ENCODE measurements around the gene RAB2B. TPM values are rescaled to one million over a fixed set of nuclear protein-coding genes. Genes with fewer than 3 reads are reported as not detected.

The RAB2B gene
- polyA plus RNA-seq, 1 of the 3 experiments (the other 2 are of a cell fraction) = 24.4 TPM

DNA sequence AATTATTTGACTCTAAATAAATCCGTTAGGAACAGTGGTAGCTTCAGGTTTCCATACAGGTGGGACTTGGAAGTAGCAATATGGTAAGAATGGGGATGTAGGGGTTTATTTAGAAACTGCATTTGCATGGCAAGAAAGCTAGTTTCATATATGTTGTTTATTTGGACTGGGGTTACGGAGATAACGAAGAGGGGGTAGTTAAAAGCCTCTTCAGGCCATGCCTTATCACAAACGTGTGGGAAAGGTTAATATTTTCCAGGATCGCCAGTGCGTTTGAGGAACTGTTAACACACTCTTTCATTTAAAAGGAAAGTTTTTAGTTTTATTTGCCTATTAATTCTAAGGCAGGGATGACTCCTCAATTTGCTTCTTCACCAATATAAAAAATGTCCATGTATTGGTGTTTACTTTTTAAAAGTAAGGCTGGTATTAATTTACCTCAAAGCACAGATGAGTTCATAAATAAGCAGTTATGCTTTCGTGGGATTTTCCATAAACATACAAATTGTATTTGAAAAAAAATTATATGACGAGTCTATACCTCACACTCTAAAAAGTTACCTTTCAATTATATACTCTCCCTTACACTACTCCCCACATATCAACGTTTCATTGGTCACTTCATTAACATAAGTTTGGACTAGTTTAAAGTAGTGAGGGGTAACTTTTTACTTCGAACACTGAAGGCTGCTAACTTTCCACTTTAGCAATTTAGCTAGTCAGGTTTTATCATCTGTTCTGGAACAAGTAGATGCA, 814 bp downstream of the RAB2B start (continued):
- TF ChIP-seq, protein P1, sequence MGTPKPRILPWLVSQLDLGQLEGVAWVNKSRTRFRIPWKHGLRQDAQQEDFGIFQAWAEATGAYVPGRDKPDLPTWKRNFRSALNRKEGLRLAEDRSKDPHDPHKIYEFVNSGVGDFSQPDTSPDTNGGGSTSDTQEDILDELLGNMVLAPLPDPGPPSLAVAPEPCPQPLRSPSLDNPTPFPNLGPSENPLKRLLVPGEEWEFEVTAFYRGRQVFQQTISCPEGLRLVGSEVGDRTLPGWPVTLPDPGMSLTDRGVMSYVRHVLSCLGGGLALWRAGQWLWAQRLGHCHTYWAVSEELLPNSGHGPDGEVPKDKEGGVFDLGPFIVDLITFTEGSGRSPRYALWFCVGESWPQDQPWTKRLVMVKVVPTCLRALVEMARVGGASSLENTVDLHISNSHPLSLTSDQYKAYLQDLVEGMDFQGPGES (IDR thresholded peaks at IDR 0.05; ENCODE audit: low read depth, low read length) = no peak
- TF ChIP-seq FOXJ3 (CRISPR knock-in tag; IDR thresholded peaks at IDR 0.05) = no peak
- no peak for TF ChIP-seq FOXM1 (IDR thresholded peaks at IDR 0.05; ENCODE audit: low read depth)
- TF ChIP-seq TAF1 (IDR thresholded peaks at IDR 0.05; ENCODE audit: borderline replicate concordance, low read depth, low read length) = no peak
- TF ChIP-seq, protein P2, sequence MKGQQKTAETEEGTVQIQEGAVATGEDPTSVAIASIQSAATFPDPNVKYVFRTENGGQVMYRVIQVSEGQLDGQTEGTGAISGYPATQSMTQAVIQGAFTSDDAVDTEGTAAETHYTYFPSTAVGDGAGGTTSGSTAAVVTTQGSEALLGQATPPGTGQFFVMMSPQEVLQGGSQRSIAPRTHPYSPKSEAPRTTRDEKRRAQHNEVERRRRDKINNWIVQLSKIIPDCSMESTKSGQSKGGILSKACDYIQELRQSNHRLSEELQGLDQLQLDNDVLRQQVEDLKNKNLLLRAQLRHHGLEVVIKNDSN (IDR thresholded peaks at IDR 0.05; ENCODE audit: borderline replicate concordance, low read depth) = no peak
- TF ChIP-seq TCF12 (IDR thresholded peaks at IDR 0.05) = no peak
- no peak for TF ChIP-seq MEF2A (IDR thresholded peaks at IDR 0.05; ENCODE audit: borderline replicate concordance, low read depth)

DNA sequence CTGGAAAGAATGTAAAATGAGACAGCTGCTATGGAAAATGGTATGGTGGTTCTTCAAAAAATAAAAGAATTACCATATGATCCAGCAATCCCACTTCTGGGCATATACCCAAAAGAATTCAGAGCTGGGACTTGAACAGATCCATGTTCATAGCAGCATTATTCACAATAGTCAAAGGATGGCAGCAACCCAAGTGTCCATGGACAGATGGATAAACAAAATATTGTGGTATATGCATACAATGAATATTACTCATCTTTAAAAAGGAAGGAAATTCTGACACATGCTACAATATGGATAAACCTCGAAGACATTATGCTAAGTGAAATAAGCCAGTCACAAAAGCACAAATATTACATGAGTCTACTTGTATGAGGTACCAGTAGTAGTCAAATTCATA, 9.1 kb downstream of the RAB2B start:
- 0 out of 4 replicates have a peak, but pooled peaks cover 0 to 4% of the 10 kb centered on the region in 2 experiments for H3K4me1 ChIP-seq (ENCODE audit: control insufficient read depth in 1 of 2, insufficient read depth in 2 of 2, low read depth in 1 of 2, low read length in 1 of 2)
- 16% methylated on average over 1 of the region's 1 CpG for WGBS (ENCODE audit: low lambda C conversion rate)
- no peaks in the 10 kb centered on the region; the same call in 1 of the 2 replicates for H4K20me1 ChIP-seq (ENCODE audit: insufficient read depth)
- H3K27ac ChIP-seq (ENCODE audit: low read depth in 2 of 2, low read length in 1 of 2) = peak overlapping the region in 1 of 2 experiments; percentile 84; a peak in 2 of 4 replicates
- DNase-seq = no peak
- no peak overlapping the region for H2AFZ ChIP-seq (ENCODE audit: low read depth)
- POLR2A ChIA-PET = no interaction called here
- CTCF ChIA-PET = interaction anchor here (2.8 kb wide), 1 partner anchor 10 kb away, joined by 10 read pairs; the partner anchor contains the start of genes RAB2B and TOX4
- H3K9me2 ChIP-seq = no peaks in the 10 kb centered on the region
- H3K36me3 ChIP-seq (replicated peaks in 1 of 2; ENCODE audit: control insufficient read depth in 1 of 2, insufficient read depth in 2 of 2, low read length in 1 of 2) = peaks cover 14 to 36% of the 10 kb centered on the region in 2 experiments
- peaks cover 18% of the 10 kb centered on the region for H3F3A ChIP-seq (replicated peaks; ENCODE audit: insufficient read depth)
- H3K27me3 ChIP-seq (ENCODE audit: insufficient read depth) = no peaks in the 10 kb centered on the region
- H3K4me3 ChIP-seq (ENCODE audit: low read depth in 2 of 2, low read length in 1 of 2) = no peak overlapping the region
- no peaks in the 10 kb centered on the region for H3K9me3 ChIP-seq
- no peak overlapping the region for H3K9ac ChIP-seq
- H3K79me2 ChIP-seq (ENCODE audit: insufficient read depth) = 0 out of 2 replicates have a peak, but pooled peaks cover 9% of the 10 kb centered on the region
- H3K4me2 ChIP-seq = no peak overlapping the region
- TF ChIP-seq JUND (IDR thresholded peaks at IDR 0.05) (peak; percentile 61), ELF1 (IDR thresholded peaks at IDR 0.05) (no peak), YY1 (IDR thresholded peaks at IDR 0.05; ENCODE audit: low read depth) (no peak), TEAD4 (IDR thresholded peaks at IDR 0.05; ENCODE audit: borderline replicate concordance, insufficient read depth) (no peak), MEF2A (IDR thresholded peaks at IDR 0.05; ENCODE audit: borderline replicate concordance, low read depth) (0 out of 2 replicates have a peak, but pooled peaks have one; percentile 26), RAD21 (IDR thresholded peaks at IDR 0.05; ENCODE audit: low read length) (no peak), NFIC (IDR thresholded peaks at IDR 0.05; ENCODE audit: borderline replicate concordance) (peak; percentile 69), TCF12 (IDR thresholded peaks at IDR 0.05) (peak; percentile 75), FOXJ3 (CRISPR knock-in tag; IDR thresholded peaks at IDR 0.05) (no peak), FOSL2 (IDR thresholded peaks at IDR 0.05; ENCODE audit: borderline replicate concordance, low read depth) (peak; percentile 62; the same call in 1 of the 2 replicates)
- TF ChIP-seq, protein P3, sequence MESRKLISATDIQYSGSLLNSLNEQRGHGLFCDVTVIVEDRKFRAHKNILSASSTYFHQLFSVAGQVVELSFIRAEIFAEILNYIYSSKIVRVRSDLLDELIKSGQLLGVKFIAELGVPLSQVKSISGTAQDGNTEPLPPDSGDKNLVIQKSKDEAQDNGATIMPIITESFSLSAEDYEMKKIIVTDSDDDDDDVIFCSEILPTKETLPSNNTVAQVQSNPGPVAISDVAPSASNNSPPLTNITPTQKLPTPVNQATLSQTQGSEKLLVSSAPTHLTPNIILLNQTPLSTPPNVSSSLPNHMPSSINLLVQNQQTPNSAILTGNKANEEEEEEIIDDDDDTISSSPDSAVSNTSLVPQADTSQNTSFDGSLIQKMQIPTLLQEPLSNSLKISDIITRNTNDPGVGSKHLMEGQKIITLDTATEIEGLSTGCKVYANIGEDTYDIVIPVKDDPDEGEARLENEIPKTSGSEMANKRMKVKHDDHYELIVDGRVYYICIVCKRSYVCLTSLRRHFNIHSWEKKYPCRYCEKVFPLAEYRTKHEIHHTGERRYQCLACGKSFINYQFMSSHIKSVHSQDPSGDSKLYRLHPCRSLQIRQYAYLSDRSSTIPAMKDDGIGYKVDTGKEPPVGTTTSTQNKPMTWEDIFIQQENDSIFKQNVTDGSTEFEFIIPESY (IDR thresholded peaks at IDR 0.05; ENCODE audit: borderline replicate concordance, low read depth) = no peak
- TF ChIP-seq, protein P4, sequence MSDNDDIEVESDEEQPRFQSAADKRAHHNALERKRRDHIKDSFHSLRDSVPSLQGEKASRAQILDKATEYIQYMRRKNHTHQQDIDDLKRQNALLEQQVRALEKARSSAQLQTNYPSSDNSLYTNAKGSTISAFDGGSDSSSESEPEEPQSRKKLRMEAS (IDR thresholded peaks at IDR 0.05; ENCODE audit: low read depth) = peak; percentile 71
- TF ChIP-seq, protein P5, sequence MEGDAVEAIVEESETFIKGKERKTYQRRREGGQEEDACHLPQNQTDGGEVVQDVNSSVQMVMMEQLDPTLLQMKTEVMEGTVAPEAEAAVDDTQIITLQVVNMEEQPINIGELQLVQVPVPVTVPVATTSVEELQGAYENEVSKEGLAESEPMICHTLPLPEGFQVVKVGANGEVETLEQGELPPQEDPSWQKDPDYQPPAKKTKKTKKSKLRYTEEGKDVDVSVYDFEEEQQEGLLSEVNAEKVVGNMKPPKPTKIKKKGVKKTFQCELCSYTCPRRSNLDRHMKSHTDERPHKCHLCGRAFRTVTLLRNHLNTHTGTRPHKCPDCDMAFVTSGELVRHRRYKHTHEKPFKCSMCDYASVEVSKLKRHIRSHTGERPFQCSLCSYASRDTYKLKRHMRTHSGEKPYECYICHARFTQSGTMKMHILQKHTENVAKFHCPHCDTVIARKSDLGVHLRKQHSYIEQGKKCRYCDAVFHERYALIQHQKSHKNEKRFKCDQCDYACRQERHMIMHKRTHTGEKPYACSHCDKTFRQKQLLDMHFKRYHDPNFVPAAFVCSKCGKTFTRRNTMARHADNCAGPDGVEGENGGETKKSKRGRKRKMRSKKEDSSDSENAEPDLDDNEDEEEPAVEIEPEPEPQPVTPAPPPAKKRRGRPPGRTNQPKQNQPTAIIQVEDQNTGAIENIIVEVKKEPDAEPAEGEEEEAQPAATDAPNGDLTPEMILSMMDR (IDR thresholded peaks at IDR 0.05) = no peak
- TF ChIP-seq, protein P6, sequence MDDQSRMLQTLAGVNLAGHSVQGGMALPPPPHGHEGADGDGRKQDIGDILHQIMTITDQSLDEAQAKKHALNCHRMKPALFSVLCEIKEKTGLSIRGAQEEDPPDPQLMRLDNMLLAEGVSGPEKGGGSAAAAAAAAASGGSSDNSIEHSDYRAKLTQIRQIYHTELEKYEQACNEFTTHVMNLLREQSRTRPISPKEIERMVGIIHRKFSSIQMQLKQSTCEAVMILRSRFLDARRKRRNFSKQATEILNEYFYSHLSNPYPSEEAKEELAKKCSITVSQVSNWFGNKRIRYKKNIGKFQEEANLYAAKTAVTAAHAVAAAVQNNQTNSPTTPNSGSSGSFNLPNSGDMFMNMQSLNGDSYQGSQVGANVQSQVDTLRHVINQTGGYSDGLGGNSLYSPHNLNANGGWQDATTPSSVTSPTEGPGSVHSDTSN (IDR thresholded peaks at IDR 0.05) = peak; percentile 49; the same call in 1 of the 2 replicates
